Activated naive CD4-positive, alpha-beta T cell treated with anti-CD3 and anti-CD28 coated beads for 36 hours (primary cell): ENCODE data around the gene CCDC110. TPM values are rescaled to one million over a fixed set of nuclear protein-coding genes. Genes with fewer than 3 reads are reported as not detected.

Experiments
- CTCF ChIA-PET: fragments of 350-600 bp; sonication (Branson Sonifier 250); formaldehyde crosslinking; loops from one replicate; lab custom pipeline; 2021; ENCODE audit warnings: antibody characterized with exemption; lab: Charles Lee
- DNase-seq: peaks from one replicate; pipeline ENCODE4 v3.0.0-alpha.2; 2020
- H3K27ac Mint-ChIP-seq: one replicate; pipeline ENCODE4 v1.8.0; 2021; ENCODE audit warnings: mild to moderate bottlenecking, mixed read lengths
- H3K27me3 Mint-ChIP-seq: one replicate; pipeline ENCODE4 v1.8.0; 2021; ENCODE audit warnings: low read depth, mixed read lengths
- H3K36me3 Mint-ChIP-seq: one replicate; pipeline ENCODE4 v1.8.0; 2021; ENCODE audit warnings: low read depth, mixed read lengths
- H3K4me1 Mint-ChIP-seq: one replicate; pipeline ENCODE4 v1.8.0; 2021; ENCODE audit warnings: low read depth, mixed read lengths
- H3K4me3 Mint-ChIP-seq: one replicate; pipeline ENCODE4 v1.8.0; 2021; ENCODE audit warnings: mild to moderate bottlenecking, moderate library complexity, mixed read lengths
- H3K9me3 Mint-ChIP-seq: one replicate; pipeline ENCODE4 v1.8.0; 2021; ENCODE audit warnings: mixed read lengths
- intact Hi-C: fragments of 100-400 bp; cut with micrococcal nuclease; formaldehyde crosslinking; loops from one replicate; pipeline ENCODE4 v1.15.1; 2023
- total RNA-seq, 2 experiments: library from RNA; stranded (reverse); gene quantifications; one replicate each; pipeline ENCODE4 v1.2.3, GENCODE V29; 2021

The CCDC110 gene
- total RNA-seq, 2 experiments from 2014 or later: 0.25 to 0.57 TPM

DNA sequence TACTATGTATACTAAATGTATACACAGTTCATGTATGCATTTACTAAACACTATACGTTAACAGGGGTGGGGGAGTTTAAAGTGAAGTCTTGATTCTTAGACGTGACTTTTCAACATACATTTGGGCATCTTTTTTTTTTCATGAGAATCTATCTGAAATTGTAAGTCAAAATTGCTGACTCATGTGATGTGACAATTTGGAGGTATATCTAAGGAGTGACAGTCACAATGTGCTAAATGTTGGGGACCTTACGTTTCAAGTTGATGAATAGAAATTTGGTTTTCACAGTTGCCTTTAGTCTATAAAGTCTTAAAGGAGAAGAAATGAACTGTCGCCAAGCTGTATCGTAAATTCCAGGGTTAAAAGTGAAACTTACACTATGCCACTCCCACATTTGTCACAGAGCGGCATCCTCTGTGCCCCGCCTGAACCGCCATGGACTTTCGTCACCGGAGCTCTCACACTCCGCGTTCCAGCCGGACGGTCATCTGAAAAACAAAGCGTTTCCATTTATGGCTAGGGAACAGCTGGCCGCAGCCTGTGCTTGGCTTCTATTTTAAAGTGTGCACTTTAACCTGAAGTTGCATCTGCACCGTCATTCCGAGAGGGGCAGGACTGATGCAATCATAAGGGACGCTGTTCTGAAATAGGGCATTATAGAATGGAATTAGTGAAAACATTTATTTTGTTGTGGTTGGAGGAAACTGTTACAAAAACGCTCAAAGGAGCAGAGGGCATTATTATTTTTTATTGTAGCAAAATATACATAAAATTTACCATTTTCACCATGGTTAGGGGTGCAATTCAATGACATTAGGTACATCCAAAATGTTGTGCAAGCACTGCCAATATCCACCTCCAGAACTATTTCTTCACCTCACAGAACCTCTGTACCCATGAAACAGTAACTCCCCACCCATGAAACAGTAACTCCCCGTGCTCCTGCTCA lies 32.8 kb upstream of the CCDC110 start:
- CTCF ChIA-PET: no interaction called here
- Mint-ChIP-seq H3K27ac (no peak overlapping the region), H3K4me3 (no peak overlapping the region), H3K36me3 (peaks cover 2% of the 10 kb centered on the region), H3K4me1 (no peaks in the 10 kb centered on the region), H3K27me3 (peaks cover 22% of the 10 kb centered on the region), H3K9me3 (no peaks in the 10 kb centered on the region)
- intact Hi-C loops: no loop called here
- DNase-seq: no peak

DNA sequence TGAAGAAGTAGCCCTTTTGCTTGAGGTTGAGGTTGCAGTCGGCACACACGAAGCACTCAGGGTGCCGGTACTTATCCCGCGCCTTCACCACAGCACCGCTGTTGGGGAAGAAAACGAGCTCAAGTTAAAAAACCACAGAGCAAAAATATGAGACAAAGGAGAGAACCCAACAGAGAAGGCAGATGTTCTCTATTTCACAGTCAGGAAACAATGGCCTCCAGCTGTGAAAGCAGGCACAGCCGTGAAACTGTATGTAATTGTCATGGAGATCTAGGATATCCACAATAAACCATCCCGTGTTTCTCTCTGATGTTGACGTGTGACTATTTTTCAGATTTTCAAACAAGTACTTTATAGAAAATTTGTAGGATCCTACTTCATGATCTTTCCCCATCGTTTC lies 30.9 kb upstream of the CCDC110 start:
- no peak overlapping the region for H3K27ac Mint-ChIP-seq
- no peak for DNase-seq
- peaks cover 2% of the 10 kb centered on the region for H3K36me3 Mint-ChIP-seq
- CTCF ChIA-PET: interaction anchor here (0.6 kb wide), 1 partner anchor 29 kb away, joined by 3 read pairs; no protein-coding TSS in a partner anchor
- no peak overlapping the region for H3K4me3 Mint-ChIP-seq
- intact Hi-C loops: no loop called here
- no peaks in the 10 kb centered on the region for H3K4me1 Mint-ChIP-seq
- no peaks in the 10 kb centered on the region for H3K9me3 Mint-ChIP-seq
- H3K27me3 Mint-ChIP-seq: peaks cover 20% of the 10 kb centered on the region

DNA sequence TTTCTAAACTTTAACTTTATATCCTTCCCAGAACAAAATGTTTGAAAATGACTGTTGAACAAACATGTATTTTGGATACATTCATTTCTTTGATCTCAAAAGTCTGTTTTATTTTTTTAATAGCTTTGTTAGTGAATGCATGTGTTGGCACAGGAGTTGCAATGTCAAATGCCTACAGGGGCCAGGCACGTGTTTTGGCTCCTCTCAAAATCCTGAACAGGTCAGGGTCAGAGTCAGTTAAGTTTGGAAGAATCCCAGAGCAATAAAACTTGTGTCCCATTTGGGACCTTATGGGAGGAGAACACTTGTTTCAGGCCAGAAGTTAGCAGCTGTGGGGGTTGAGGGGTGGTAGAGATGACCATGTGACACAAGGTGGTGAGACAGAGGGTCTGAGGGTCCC lies 29.0 kb upstream of the CCDC110 start:
- Mint-ChIP-seq H3K27me3 (peaks cover 15% of the 10 kb centered on the region), H3K4me3 (no peak overlapping the region), H3K9me3 (no peaks in the 10 kb centered on the region), H3K4me1 (no peaks in the 10 kb centered on the region), H3K36me3 (peaks cover 2% of the 10 kb centered on the region), H3K27ac (no peak overlapping the region)
- CTCF ChIA-PET: no interaction called here
- no peak for DNase-seq
- intact Hi-C loops: no loop called here

DNA sequence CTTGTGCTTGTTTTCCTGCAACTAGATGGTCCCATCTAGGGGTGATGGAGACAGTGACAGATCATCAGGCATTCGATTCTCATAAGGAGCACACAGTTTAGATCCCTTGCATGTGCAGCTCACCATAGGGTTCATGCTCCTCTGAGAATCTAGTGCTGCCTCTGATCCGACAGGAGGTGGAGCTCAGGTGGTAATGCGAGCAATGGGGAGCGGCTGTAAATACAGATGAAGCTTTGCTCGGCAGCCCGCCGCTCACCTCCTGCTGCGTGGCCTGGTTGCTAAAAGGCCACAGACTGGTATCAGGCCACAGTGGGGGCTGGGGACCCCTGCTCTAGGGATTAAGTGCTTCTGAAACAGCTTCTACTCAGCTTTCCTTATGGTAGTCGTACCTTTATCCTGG lies 28.5 kb upstream of the CCDC110 start:
- peaks cover 2% of the 10 kb centered on the region for H3K36me3 Mint-ChIP-seq
- peaks cover 13% of the 10 kb centered on the region for H3K27me3 Mint-ChIP-seq
- H3K9me3 Mint-ChIP-seq: no peaks in the 10 kb centered on the region

DNA sequence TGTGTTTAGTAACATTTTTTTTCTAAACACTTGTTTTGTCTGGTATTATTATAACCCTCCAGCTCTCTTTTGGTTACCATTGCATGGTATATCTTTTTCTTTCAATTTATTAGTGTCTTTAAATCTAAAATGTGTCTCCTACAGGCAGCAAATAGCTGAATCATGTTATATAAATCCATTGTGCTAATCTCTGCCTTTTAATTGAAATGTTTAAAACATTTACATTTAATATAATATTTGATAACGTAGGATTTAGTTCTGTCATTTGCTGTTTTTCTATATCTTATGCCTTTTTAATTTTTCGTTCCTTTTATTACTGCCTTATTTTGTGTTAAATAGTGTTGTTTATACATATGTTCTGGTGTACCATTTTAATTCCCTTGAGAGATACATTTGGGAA lies 17.1 kb upstream of the CCDC110 start:
- H3K27ac Mint-ChIP-seq: no peak overlapping the region
- H3K36me3 Mint-ChIP-seq: peaks cover 1% of the 10 kb centered on the region
- peaks cover 27% of the 10 kb centered on the region for H3K27me3 Mint-ChIP-seq
- intact Hi-C loops: no loop called here
- DNase-seq: no peak
- no peaks in the 10 kb centered on the region for H3K4me1 Mint-ChIP-seq
- CTCF ChIA-PET: interaction anchor here (0.7 kb wide), 1 partner anchor 107 kb away, joined by 3 read pairs; no protein-coding TSS in a partner anchor
- H3K4me3 Mint-ChIP-seq: no peak overlapping the region
- peaks cover 9% of the 10 kb centered on the region for H3K9me3 Mint-ChIP-seq

More for the DNA sequence above, 28.5 kb upstream of the CCDC110 start:
- Mint-ChIP-seq H3K4me3 (no peak overlapping the region), H3K4me1 (no peaks in the 10 kb centered on the region), H3K27ac (no peak overlapping the region)
- intact Hi-C loops: no loop called here
- CTCF ChIA-PET: no interaction called here
- DNase-seq: no peak

DNA sequence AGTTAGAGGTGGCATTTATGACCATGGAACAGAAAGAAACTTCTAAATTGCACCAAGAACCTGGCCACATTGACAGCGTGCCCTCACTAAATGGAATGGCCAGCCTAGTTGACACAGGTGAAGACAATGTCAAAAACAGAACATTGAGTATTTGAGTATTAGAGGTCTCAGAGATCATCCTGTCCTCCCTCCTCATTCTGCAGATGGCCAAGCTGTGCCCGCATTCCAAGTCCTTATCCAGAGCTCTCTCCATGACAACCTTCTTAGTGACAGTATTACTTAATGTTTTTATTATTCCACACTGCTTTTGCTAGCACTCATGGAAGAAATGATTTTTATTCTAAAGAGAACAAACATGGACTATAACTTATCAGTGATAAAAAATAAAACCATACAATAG lies 9.9 kb upstream of the CCDC110 start:
- CTCF ChIA-PET: interaction anchor here (1.1 to 2.6 kb wide), 3 partner anchors 8 to 117 kb away, joined by 3 to 7 read pairs (median 4); no protein-coding TSS in a partner anchor
- DNase-seq: no peak
- no peaks in the 10 kb centered on the region for H3K36me3 Mint-ChIP-seq
- H3K27ac Mint-ChIP-seq: no peak overlapping the region
- no peak overlapping the region for H3K4me3 Mint-ChIP-seq
- H3K9me3 Mint-ChIP-seq: no peaks in the 10 kb centered on the region
- intact Hi-C loops: no loop called here
- no peaks in the 10 kb centered on the region for H3K4me1 Mint-ChIP-seq
- peaks cover 30% of the 10 kb centered on the region for H3K27me3 Mint-ChIP-seq

DNA sequence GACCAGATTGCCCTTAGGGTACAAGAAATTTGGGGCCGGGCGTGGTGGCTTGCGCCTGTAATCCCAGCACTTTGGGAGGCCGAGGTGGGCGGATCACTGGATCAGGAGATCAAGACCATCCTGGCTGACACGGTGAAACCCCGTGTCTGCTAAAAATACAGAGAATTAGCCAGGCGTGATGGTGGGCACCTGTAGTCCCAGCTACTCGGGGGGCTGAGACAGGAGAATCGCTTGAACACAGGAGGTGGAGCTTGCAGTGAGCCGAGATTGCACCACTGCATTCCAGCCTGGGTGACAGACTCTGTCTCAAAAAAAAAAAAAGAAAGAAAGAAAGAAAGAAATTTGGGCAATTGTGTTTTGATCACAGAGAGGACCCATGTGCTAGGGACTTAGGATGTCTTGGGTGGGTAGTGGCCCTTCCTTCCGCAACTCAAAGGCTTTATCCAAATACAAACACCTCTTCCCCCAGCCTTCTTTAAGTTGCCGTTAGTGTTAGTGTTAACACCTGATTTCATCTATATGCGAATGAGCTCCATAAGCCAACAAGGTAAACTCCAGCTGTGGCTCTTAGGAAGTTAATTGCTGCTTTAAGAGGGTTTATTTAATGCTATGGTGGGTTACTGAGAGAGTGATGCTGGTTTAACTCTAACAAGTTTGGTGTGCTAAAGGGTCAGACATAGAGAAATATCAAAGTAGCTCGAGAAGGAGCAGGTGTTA lies 8.6 kb upstream of the CCDC110 start:
- Mint-ChIP-seq H3K27ac (no peak overlapping the region), H3K4me3 (no peak overlapping the region), H3K9me3 (no peaks in the 10 kb centered on the region), H3K4me1 (no peaks in the 10 kb centered on the region), H3K27me3 (peaks cover 25% of the 10 kb centered on the region), H3K36me3 (no peaks in the 10 kb centered on the region)
- intact Hi-C loops: no loop called here
- DNase-seq: no peak
- CTCF ChIA-PET: interaction anchor here (1.1 to 2.6 kb wide), 3 partner anchors 10 to 118 kb away, joined by 3 to 7 read pairs (median 4); no protein-coding TSS in a partner anchor

DNA sequence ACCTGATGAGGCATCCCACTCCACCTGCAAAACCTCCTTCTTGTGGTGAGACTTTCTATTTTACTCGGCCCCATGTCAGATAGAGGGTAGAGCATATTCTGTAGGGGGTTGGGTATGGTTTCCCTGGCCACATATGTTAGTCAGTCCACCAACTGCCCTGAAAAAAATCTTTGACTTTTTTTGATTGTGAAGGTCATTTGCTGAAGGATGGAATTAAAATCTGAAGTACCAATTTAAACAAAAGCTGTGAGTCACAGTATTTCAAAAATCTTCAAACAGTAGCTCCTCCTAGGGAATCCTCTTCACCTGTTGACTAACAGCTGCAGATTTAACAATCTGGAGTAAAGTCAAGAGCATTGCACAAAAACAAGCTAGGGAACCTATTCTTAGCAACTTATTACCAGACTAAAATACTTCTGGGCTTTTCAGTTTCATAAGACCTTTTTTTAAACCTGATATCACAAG lies 8.0 kb upstream of the CCDC110 start:
- CTCF ChIA-PET: interaction anchor here (1.2 to 2.6 kb wide), 2 partner anchors 10 to 119 kb away, joined by 4 to 7 read pairs; no protein-coding TSS in a partner anchor
- intact Hi-C loops: no loop called here
- Mint-ChIP-seq H3K4me3 (no peak overlapping the region), H3K27me3 (peaks cover 27% of the 10 kb centered on the region), H3K4me1 (no peaks in the 10 kb centered on the region), H3K36me3 (no peaks in the 10 kb centered on the region), H3K9me3 (no peaks in the 10 kb centered on the region), H3K27ac (no peak overlapping the region)
- DNase-seq: no peak

DNA sequence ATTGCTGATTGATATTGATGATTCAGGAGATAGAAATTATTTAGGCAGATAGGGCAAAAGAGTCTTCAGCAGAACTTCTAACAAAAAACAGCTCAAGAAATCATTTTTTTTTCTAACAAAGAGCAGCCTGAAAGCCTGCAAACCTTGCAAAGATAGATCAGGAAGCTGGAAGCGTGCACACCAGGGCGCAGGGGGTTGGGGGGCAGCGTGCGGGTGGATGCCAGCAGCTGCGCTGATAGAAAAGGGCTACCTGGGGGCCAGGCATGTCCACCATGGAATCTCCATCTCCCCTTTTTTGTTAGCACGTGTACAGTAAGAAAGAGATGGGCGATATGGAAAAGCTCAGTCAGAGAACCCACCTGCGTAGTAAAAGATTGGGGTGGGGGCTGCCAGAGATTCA lies 1.7 kb upstream of the CCDC110 start:
- peaks cover 12% of the 10 kb centered on the region for H3K27me3 Mint-ChIP-seq
- CTCF ChIA-PET: interaction anchor here (0.8 to 1.2 kb wide), 2 partner anchors 9 to 77 kb away, joined by 3 to 4 read pairs; partner anchors contain the start of gene ANKRD37
- intact Hi-C loops: no loop called here

DNA sequence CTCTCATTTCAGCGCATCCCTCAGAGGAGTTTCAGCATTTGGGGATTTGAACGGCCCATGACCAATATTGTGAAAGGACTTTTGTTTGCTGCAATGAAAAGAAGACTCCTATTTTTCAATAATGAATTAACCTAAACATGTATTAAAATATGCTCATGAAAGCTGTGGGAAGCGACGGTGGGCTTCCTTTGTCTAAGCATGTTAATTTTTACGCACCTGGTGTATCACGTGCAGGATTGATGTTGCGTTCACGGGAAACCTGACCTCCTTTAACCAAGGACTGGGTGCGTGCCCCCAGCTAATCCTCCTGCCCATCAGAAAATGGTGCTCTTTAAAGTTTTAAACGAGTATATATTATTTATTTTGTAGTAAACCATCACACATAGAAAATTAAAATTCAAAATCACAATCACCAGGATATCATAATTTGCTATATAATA lies 590 bp upstream of the CCDC110 start:
- Mint-ChIP-seq H3K4me1 (peaks cover 2% of the 10 kb centered on the region), H3K27me3 (peaks cover 10% of the 10 kb centered on the region), H3K36me3 (no peaks in the 10 kb centered on the region), H3K27ac (peak overlapping the region; percentile 26), H3K9me3 (no peaks in the 10 kb centered on the region), H3K4me3 (peak overlapping the region; percentile 84)
- CTCF ChIA-PET: interaction anchor here (0.7 to 1.2 kb wide), 4 partner anchors 126 to 330 kb away, joined by 3 read pairs; no protein-coding TSS in a partner anchor
- intact Hi-C loops: no loop called here
- DNase-seq: no peak

More for the DNA sequence above, 1.7 kb upstream of the CCDC110 start:
- H3K36me3 Mint-ChIP-seq: no peaks in the 10 kb centered on the region
- no peak for DNase-seq
- H3K9me3 Mint-ChIP-seq: no peaks in the 10 kb centered on the region
- no peak overlapping the region for H3K4me3 Mint-ChIP-seq
- no peak overlapping the region for H3K27ac Mint-ChIP-seq
- peaks cover 2% of the 10 kb centered on the region for H3K4me1 Mint-ChIP-seq

DNA sequence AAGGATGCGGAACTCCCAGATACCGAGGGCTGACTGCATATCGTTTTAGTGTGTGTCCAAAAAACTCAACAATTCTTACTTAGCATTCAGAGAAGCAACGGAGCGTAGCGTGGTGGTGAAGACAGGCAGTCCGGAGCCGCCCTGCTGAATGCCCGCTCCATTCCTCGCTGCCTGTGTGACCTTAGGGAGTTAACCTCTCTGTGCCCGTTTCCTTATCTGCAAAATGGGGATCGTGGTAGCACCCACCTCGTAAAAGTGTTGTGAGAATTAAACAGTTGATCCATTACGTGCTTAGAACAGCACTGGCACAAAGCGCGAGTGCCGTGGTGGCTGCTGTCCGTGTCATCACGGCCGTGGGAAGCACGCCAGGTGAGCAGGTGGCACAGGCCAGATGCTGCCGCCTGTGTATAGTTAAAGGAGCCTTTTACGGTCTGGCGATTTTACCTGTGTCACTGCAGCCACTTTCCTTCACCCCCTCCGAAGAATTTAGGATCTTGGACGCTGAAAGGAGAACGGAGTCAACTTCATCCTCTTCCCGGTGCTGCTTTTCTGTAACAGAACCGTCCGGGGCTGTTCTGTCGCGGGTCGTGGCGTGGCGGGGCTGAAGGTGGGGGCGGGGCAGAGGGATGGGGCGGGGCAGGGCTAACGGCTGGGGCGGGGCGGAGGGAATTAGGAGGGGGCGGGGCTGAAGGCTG lies 885 bp downstream of the CCDC110 start:
- no peak overlapping the region for H3K27ac Mint-ChIP-seq
- peak overlapping the region; percentile 77 for H3K4me3 Mint-ChIP-seq
- peaks cover 3% of the 10 kb centered on the region for H3K27me3 Mint-ChIP-seq
- no peaks in the 10 kb centered on the region for H3K9me3 Mint-ChIP-seq
- peaks cover 2% of the 10 kb centered on the region for H3K4me1 Mint-ChIP-seq
- H3K36me3 Mint-ChIP-seq: no peaks in the 10 kb centered on the region
- intact Hi-C loops: loop anchor here (1.0 to 2.0 kb wide), 9 partner anchors 45 to 720 kb away; partner anchors contain the start of genes ANKRD37, CYP4V2, SNX25 and UFSP2
- CTCF ChIA-PET: no interaction called here
- peak; percentile 51 for DNase-seq
